MM.1S (cell line): ENCODE results near the gene SHD.

Experiments used
- DNase-seq: peaks from one replicate; pipeline ENCODE4 v3.0.0-alpha.2; 2015
- H2AFZ ChIP-seq: fragments of 300-600 bp; sonication (generic); 2 replicates; pipeline ENCODE4 v1.6.0; 2016; ENCODE audit warnings: antibody characterized with exemption, low read length
- H3F3A ChIP-seq: fragments of 300-600 bp; sonication (generic); 2 replicates; pipeline ENCODE4 v1.6.1; 2016; ENCODE audit warnings: mild to moderate bottlenecking, antibody characterized with exemption, low read length, moderate library complexity, mixed read lengths; ENCODE audit not compliant: insufficient read depth
- H3K27ac ChIP-seq: fragments of 300-600 bp; sonication (generic); 2 replicates; pipeline ENCODE4 v1.5.1; 2016; ENCODE audit warnings: mild to moderate bottlenecking, low read length
- H3K27me3 ChIP-seq: fragments of 300-600 bp; sonication (generic); replicated peaks from 2 replicates; pipeline ENCODE4 v1.6.0; 2016; ENCODE audit warnings: low read length; ENCODE audit not compliant: insufficient read depth
- H3K36me3 ChIP-seq: fragments of 300-600 bp; sonication (generic); replicated peaks from 2 replicates; pipeline ENCODE4 v1.6.1; 2016; ENCODE audit warnings: mild to moderate bottlenecking, low read length, mixed read lengths; ENCODE audit not compliant: insufficient read depth
- H3K4me1 ChIP-seq: fragments of 300-600 bp; sonication (generic); 2 replicates; pipeline ENCODE4 v1.6.1; 2016; ENCODE audit warnings: low read length, mixed read lengths
- H3K4me2 ChIP-seq: fragments of 300-600 bp; sonication (generic); 2 replicates; pipeline ENCODE4 v1.6.0; 2016; ENCODE audit warnings: low read depth, low read length
- H3K4me3 ChIP-seq: fragments of 300-600 bp; sonication (generic); 2 replicates; pipeline ENCODE4 v1.5.1; 2016; ENCODE audit warnings: low read length, mixed read lengths
- H3K79me2 ChIP-seq: fragments of 300-600 bp; sonication (generic); 2 replicates; pipeline ENCODE4 v1.6.1; 2016; ENCODE audit warnings: mixed run types, low read length, mixed read lengths
- H3K9ac ChIP-seq: fragments of 300-600 bp; sonication (generic); 2 replicates; pipeline ENCODE4 v1.6.1; 2016; ENCODE audit warnings: low read length, mixed read lengths
- H3K9me2 ChIP-seq: fragments of 300-600 bp; sonication (generic); replicated peaks from 2 replicates; pipeline ENCODE4 v1.6.1; 2016; ENCODE audit warnings: mild to moderate bottlenecking, low read length, mixed read lengths; ENCODE audit not compliant: insufficient read depth
- H3K9me3 ChIP-seq: fragments of 300-600 bp; sonication (generic); replicated peaks from 2 replicates; pipeline ENCODE4 v1.6.1; 2016; ENCODE audit warnings: mild to moderate bottlenecking, low read length, mixed read lengths; ENCODE audit not compliant: insufficient read depth
- H4K20me1 ChIP-seq: fragments of 300-600 bp; sonication (generic); 2 replicates; pipeline ENCODE4 v1.6.1; 2016; ENCODE audit warnings: mild to moderate bottlenecking, low read length, moderate library complexity, mixed read lengths; ENCODE audit not compliant: insufficient read depth
- CTCF ChIP-seq: fragments of 300-600 bp; sonication (generic); IDR thresholded peaks from 2 replicates; pipeline ENCODE4 v1.5.1; 2016; ENCODE audit warnings: antibody characterized with exemption, low read length, mixed read lengths
- EZH2 ChIP-seq: fragments of 300-600 bp; sonication (generic); optimal IDR thresholded peaks from 2 replicates; pipeline ENCODE3; 2017; ENCODE audit warnings: low read depth, mild to moderate bottlenecking, antibody characterized with exemption, low read length, mixed read lengths
- EZH2phosphoT487 ChIP-seq: fragments of 300-600 bp; sonication (generic); IDR thresholded peaks from 2 replicates; pipeline ENCODE4 v1.6.1; 2018; ENCODE audit warnings: antibody characterized with exemption, low read length

SHD gene

GRCh38 chr19:4322942-4323665 lies 44.0 kb downstream of the SHD start:
- peaks cover 41% of the 10 kb centered on the region for H3K27me3 ChIP-seq
- no peak for DNase-seq
- H3K4me3 ChIP-seq: no peak overlapping the region
- TF ChIP-seq EZH2 (no peak), CTCF (no peak), EZH2phosphoT487 (no peak)
- no peaks in the 10 kb centered on the region for H3K9me3 ChIP-seq
- H2AFZ ChIP-seq: no peak overlapping the region
- H3F3A ChIP-seq: no peaks in the 10 kb centered on the region
- H3K4me1 ChIP-seq: 0 out of 2 replicates have a peak, but pooled peaks cover 3% of the 10 kb centered on the region
- no peak overlapping the region for H3K4me2 ChIP-seq
- H3K79me2 ChIP-seq: no peaks in the 10 kb centered on the region
- H3K36me3 ChIP-seq: no peaks in the 10 kb centered on the region
- no peaks in the 10 kb centered on the region for H4K20me1 ChIP-seq
- no peak overlapping the region for H3K27ac ChIP-seq
- H3K9ac ChIP-seq: no peak overlapping the region
- no peaks in the 10 kb centered on the region for H3K9me2 ChIP-seq

- TF ChIP-seq EZH2phosphoT487 (no peak), CTCF (no peak), EZH2 (no peak)
- no peaks in the 10 kb centered on the region for H3K79me2 ChIP-seq
- H3K4me1 ChIP-seq: 0 out of 2 replicates have a peak, but pooled peaks cover 3% of the 10 kb centered on the region
- DNase-seq: no peak
- H3K9me3 ChIP-seq: no peaks in the 10 kb centered on the region
- no peak overlapping the region for H3K4me2 ChIP-seq
- H3K9me2 ChIP-seq: no peaks in the 10 kb centered on the region
- no peaks in the 10 kb centered on the region for H4K20me1 ChIP-seq
- peaks cover 35% of the 10 kb centered on the region for H3K27me3 ChIP-seq
- no peak overlapping the region for H3K9ac ChIP-seq
- no peaks in the 10 kb centered on the region for H3K36me3 ChIP-seq
- no peak overlapping the region for H2AFZ ChIP-seq
- no peak overlapping the region for H3K4me3 ChIP-seq
- H3F3A ChIP-seq: no peaks in the 10 kb centered on the region
- no peak overlapping the region for H3K27ac ChIP-seq
These were observed 44.6 kb downstream of the SHD start for GRCh38 chr19:4323692-4324091.

- Histone ChIP-seq H4K20me1 (no peaks in the 10 kb centered on the region), H2AFZ (no peak overlapping the region), H3K9me2 (no peaks in the 10 kb centered on the region), H3K79me2 (no peaks in the 10 kb centered on the region), H3K4me1 (0 out of 2 replicates have a peak, but pooled peaks cover 3% of the 10 kb centered on the region), H3K4me3 (no peak overlapping the region), H3K27me3 (peaks cover 30% of the 10 kb centered on the region), H3F3A (no peaks in the 10 kb centered on the region), H3K36me3 (no peaks in the 10 kb centered on the region), H3K4me2 (no peak overlapping the region), H3K9me3 (no peaks in the 10 kb centered on the region), H3K27ac (no peak overlapping the region), H3K9ac (no peak overlapping the region)
- no peak for TF ChIP-seq EZH2phosphoT487
- no peak for TF ChIP-seq CTCF
- no peak for TF ChIP-seq EZH2
- no peak for DNase-seq
These were observed 45.2 kb downstream of the SHD start for GRCh38 chr19:4324228-4324627.
